ENCODE results near the gene IQGAP2. TPM values are rescaled to one million over a fixed set of nuclear protein-coding genes. Genes with fewer than 3 reads are reported as not detected.

IQGAP2 gene
- total RNA-seq, 1 donor from 2014 or later: 1.3 TPM

GRCh38 chr5:76607353-76607871 is 204.3 kb downstream of the IQGAP2 start:
- no peak for DNase-seq (ENCODE audit: low read depth)
- TF ChIP-seq, protein P1, sequence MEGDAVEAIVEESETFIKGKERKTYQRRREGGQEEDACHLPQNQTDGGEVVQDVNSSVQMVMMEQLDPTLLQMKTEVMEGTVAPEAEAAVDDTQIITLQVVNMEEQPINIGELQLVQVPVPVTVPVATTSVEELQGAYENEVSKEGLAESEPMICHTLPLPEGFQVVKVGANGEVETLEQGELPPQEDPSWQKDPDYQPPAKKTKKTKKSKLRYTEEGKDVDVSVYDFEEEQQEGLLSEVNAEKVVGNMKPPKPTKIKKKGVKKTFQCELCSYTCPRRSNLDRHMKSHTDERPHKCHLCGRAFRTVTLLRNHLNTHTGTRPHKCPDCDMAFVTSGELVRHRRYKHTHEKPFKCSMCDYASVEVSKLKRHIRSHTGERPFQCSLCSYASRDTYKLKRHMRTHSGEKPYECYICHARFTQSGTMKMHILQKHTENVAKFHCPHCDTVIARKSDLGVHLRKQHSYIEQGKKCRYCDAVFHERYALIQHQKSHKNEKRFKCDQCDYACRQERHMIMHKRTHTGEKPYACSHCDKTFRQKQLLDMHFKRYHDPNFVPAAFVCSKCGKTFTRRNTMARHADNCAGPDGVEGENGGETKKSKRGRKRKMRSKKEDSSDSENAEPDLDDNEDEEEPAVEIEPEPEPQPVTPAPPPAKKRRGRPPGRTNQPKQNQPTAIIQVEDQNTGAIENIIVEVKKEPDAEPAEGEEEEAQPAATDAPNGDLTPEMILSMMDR (conservative IDR thresholded peaks at IDR 0.05; ENCODE audit: low read depth, low read length): no peak
- no peak overlapping the region for H3K4me3 ChIP-seq (ENCODE audit: low read depth, low read length)

- TF ChIP-seq, protein P1 (conservative IDR thresholded peaks at IDR 0.05; ENCODE audit: low read depth, low read length): no peak
- DNase-seq (ENCODE audit: low read depth): no peak
- H3K4me3 ChIP-seq (ENCODE audit: low read depth, low read length): no peak overlapping the region
Observed at GRCh38 chr5:76608833-76609232, 205.7 kb downstream of the IQGAP2 start.

DNA sequence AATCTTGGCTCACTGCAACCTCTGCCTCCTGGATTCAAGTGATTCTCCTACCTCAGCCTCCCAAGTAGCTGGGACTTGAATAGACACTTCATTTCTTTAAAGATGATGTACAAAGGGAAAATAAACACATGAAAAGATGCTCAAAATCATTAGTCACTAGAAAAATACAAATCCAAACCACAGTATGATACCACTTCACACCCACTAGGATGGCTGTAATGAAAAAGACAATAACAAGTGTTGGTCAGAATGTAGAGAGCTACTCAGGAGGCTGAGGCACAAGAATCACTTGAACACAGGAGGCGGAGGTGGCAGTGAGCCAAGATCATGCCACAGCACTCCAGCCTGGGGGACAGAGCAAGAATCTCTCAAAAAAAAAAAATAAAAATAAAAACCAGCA is 207.1 kb downstream of the IQGAP2 start:
- H3K4me3 ChIP-seq (ENCODE audit: low read depth, low read length): no peak overlapping the region
- DNase-seq (ENCODE audit: low read depth): no peak
- TF ChIP-seq, protein P1 (conservative IDR thresholded peaks at IDR 0.05; ENCODE audit: low read depth, low read length): no peak

- DNase-seq (ENCODE audit: low read depth): no peak
- no peak overlapping the region for H3K4me3 ChIP-seq (ENCODE audit: low read depth, low read length)
Observed at GRCh38 chr5:76612942-76613341, 209.9 kb downstream of the IQGAP2 start.

DNA sequence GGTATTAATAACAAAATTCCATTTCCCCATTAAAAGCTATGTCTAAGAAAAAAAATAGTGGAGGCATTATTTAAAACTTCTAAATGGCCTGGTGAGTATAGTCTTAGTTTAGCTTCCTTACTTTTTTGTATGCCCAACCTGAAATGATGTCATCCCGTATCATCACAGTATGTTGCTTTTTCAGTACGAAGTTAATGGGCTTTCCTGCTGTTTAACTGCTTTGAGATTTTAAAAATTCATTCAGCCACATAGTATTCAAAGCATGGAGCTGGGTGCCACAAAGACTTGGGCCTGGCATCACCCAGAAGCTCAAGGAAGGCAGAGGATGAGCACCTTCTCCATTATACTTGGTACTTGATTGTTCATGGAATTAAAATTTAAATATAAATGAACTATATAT is 212.7 kb downstream of the IQGAP2 start:
- no peak overlapping the region for H3K4me3 ChIP-seq (ENCODE audit: low read depth, low read length)
- DNase-seq (ENCODE audit: low read depth): no peak
- TF ChIP-seq, protein P1 (conservative IDR thresholded peaks at IDR 0.05; ENCODE audit: low read depth, low read length): no peak

More at GRCh38 chr5:76612942-76613341, 209.9 kb downstream of the IQGAP2 start:
- TF ChIP-seq, protein P1 (conservative IDR thresholded peaks at IDR 0.05; ENCODE audit: low read depth, low read length): no peak

DNA sequence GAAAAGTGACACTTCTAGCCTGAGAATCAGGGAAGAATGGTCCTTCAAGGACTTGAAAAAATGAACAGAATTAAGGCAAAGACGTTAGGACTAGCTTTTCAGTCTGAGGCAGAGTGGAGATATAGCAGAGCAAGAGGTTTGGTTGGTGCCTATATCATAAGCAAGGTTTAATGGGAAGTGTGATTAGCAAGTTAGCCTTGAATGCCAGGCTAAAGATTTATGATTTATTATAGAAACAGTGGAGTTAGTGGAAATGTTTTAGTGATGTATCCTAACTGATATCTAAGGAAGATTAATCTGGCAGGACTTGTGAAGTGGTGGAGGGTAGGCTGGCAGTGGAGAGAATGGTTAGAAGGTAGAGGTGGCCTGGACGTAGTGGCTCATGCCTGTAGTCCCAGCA is 213.1 kb downstream of the IQGAP2 start:
- no peak for DNase-seq (ENCODE audit: low read depth)
- TF ChIP-seq, protein P1 (conservative IDR thresholded peaks at IDR 0.05; ENCODE audit: low read depth, low read length): no peak
- no peak overlapping the region for H3K4me3 ChIP-seq (ENCODE audit: low read depth, low read length)

DNA sequence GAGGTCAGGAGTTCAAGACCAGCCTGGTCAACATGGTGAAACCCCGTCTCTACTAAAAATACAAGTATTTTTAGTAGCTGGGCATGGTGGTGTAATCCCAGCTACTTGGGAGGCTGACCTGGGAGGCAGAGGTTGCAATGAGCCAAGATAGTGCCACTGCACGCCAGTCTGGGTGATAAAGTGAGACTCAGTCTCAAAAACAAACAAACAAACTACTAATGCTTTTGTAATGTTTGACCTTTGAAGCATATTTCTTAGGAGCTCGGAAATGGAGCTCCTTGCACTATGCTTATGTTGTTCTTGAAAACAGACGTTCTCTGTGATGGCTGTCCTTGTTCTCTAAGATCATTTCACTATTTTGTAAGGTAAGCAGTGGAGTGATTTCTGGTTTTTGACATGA is 214.1 kb downstream of the IQGAP2 start:
- H3K4me3 ChIP-seq (ENCODE audit: low read depth, low read length): no peak overlapping the region
- DNase-seq (ENCODE audit: low read depth): no peak
- TF ChIP-seq, protein P1 (conservative IDR thresholded peaks at IDR 0.05; ENCODE audit: low read depth, low read length): no peak
